Inflammatory macrophage treated with lipopolysaccharide for 1 hour (primary cell): ENCODE data around the gene GALNT7.

ENCODE experiments used
- DNase-seq, 2 donors: peaks; one replicate each; pipeline ENCODE4 v3.0.0-alpha.2; 2020 to 2022

Gene GALNT7

GRCh38 chr4:173270312-173271027, 101.9 kb downstream of the GALNT7 start:
- no peak for DNase-seq

GRCh38 chr4:173272314-173272713, 103.7 kb downstream of the GALNT7 start:
- no peak for DNase-seq

DNA sequence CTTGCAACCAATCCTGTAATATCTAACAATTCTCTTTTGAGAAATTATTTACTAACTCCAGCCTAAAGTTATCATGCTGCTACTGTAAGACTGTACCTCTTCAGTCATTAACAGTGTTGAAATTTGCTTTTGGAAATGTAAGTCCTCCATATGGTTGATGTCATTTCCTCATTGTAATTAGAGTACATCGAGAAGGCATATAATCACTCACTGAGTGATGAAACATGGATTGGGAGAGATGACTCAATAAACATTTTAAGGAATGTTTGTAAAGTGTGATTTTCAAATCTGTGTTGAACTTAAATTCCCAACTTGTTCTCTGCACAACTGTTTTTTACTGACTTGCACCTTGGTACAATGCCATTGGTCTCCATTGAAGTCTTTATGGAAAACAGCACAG, 104.4 kb downstream of the GALNT7 start:
- DNase-seq, result peak; percentile 54 to 68

GRCh38 chr4:173273941-173274340, 105.3 kb downstream of the GALNT7 start:
- DNase-seq, result no peak

DNA sequence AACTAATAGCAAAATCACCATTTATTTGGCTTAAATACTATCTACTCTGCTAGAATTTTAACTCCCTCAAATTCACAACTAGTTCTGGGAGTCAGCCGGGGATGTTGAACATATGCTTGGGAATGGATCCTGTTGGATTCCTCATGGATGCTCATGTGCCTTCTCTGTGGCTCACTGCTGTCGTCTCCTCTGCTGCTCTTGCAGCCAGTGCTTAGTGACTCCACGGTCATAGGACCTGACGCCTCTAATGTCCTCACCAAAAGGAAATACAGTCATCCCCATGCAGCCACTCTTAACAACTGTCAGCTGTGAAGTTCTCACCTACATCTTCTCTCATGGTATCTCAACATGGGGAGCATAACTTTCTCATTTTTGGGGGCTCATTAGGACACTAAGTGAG, 106.1 kb downstream of the GALNT7 start:
- DNase-seq, result no peak

DNA sequence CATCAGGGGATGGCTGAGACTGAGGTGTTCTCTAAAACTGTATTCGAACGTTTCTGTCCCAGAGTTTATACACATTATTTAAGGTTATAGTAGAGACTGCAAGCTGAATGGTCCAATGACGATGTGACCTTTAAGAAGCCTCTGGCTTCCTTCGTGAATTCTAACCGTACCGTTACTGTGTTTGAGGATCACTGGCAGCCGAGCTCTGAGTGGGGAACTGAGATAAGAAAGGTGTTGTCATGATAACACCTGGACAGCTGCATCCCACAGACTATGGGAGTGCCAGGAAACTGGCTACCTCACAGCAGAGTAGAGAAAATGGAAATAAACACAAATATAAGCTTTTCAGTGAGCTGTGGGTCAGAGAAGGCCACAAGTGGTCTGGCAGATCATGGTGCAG, 106.5 kb downstream of the GALNT7 start:
- DNase-seq, result no peak

- DNase-seq, result no peak
Measured at GRCh38 chr4:173277340-173277739, 108.7 kb downstream of the GALNT7 start.

- no peak for DNase-seq
Measured at GRCh38 chr4:173280998-173281397, 112.4 kb downstream of the GALNT7 start.

DNA sequence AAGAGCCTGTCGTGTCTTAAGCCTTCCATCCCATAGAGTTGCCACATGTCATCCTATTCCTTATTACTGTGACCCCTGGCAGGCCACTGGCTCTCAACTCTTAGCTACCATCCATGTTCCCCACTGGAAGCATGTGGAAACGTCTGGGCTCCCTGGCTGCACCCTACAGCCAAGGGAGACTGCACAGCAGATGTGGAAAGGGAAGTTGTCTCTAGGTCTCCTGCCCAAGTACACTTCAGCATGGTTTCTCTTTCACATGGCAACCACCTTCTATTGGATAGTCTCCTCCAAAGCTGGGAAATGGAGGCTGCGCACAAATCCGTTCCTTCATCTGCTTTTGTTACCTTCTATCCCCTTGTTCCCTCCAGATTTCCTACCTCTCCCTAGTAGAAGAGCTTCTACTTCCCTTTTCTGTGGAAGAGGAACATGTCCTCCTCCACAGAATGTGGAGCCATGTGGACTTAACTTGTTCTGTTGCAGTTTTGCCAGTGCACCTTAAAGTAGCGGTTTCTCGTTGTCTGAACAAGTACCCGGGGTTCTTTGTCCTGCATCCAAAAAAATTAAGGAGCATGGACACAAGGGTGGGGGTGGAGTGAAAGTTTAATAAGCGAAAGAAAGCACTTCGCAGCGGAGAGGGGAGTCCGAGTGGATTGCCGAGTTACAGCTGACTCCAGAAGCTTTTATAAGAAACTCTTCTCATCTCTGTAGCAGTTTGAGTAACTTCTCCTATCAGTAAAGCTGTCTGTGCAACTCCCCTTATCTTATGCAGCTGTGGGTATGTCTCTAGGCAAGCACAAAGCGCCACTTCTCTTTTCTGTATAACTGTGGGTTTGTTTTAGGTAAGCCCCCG, 113.0 kb downstream of the GALNT7 start:
- DNase-seq, result peak; percentile 22 to 23

DNA sequence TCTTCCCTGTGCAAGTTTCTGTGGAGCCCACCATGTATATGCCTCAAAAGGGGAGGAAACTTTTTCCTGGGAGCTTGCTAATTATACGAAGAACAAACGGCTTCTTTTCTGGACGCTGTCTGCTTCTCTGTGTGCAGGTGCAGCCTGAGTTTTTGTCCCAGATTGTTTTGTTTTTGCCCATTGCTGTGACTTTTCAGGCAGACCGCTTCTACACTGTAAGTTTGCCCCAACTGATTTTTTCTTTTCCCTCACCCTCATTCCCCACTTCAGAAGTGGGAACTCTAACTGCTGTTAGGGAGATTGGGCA, 113.6 kb downstream of the GALNT7 start:
- no peak for DNase-seq

DNA sequence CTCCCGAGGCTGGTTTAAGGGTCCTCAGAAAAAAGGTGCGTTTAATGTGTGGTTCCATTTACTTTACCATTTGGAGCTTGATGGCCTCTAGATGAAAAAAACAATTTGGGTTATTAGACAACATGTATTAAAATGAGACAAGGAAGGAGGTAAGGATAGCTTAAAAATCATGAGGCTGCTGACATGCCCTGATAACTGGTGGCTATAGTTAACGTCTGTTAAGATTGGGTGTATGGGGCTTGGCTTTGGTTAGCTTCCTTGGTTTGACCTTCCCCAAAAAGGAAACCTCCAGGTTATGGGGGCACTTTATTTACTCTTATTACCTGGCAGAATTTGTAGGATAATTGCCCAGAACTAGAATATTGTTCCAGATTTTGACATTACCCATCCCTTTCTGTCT, 114.0 kb downstream of the GALNT7 start:
- no peak for DNase-seq

DNA sequence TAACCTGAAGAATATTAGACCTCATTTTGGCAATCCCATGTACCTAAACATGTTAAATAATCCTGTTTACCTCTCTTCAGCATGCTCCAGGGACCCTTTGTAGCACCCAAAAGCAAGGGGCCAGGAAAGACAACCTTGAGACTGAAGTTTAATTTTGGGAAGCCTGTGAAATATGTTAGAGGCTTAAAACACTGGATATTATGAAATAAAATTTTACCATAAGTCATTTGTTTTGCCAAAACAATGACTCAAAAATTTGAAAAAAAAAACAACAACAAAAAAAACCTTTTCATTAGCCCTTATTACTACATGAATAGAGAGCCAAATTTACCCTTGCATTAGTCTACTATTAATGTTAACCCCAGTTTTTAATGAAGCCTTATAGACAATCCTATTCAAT, 115.9 kb downstream of the GALNT7 start:
- no peak for DNase-seq

DNA sequence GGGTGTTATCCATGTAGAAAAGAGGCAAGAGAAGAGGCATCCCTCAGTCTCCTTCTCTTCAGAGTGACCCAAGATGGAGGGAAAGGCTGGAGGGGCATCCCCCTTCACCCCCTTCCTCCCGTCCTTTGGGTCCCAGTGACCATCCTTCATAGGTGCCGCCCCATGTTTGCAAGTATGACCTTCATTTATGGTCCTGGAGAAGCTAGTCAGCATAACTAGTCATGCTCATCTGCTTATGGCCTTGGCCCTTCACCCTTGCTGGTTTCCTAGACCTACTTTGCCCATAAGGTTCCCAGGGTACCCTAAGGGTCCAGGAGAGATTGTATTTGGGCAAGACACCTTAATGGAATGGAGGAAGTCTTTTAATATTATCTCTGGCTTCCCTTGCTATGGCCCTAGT, 118.9 kb downstream of the GALNT7 start:
- DNase-seq, result no peak

DNA sequence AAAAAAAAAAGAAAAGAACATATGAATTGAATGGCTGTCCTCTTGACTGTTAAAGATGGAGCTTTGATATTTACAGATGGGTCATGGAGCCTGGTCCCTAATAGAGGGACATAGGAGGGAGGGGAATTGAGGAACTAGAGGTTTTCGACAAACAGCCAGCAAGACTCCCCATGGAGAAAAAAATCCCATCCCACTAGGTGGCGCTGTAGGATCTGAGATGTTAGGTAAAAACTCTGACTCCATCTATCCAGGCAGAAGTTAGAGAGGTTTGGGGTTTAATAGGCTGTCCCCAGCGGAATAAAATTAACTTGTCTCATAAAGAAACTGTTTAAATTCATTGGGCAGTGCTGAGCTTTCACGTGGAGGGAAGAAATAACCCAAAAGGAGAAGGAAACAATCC, 119.7 kb downstream of the GALNT7 start:
- peak; percentile 49 to 95 for DNase-seq

DNA sequence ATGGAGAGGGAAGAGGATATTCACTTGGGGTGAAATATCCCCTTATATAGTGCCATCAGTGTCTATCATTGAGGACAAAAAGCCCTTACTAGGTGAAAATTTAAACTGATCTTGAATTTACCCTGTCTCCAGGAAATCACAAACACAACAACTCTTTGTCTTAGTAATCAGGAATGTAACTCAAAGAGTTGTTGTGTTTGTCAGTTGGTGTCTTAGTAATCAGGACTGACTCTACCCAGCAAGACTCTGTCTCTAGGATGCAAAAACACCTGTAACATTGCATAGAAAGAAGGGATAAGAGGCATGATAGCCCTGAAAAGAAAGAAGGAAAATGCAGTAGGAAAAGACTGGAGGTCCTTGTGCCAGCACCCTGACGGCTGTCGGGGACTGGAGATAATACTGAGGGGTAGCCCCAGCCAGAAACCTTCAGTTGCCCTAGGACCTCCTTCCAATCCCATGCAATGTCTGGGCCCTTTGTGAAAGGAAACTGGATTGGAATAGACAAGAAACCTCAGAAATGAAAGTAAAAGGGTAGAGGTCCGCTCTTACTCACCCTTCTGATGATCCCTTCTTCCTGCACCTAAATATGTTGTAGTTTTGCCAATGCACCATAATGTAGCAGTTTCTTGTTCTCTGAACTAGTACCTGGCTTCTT, 120.2 kb downstream of the GALNT7 start:
- no peak for DNase-seq

DNA sequence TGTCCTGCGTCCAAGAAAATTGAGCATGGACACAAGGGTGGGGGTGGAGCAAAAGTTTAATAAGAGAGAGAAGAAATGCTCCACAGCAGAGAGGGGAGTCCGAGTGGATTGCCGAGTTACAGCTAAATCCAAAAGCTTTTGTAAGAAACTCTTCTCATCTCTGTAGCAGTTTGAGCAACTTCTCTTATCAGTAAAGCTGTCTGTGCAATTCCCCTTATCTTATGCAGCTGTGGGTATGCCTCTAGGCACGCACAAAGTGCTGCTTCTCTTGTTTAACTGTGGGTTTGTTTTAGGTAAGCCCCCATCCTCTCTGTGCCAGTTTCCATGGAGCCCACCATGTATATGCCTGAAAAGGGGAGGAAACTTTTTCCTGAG, 120.7 kb downstream of the GALNT7 start:
- no peak for DNase-seq

DNA sequence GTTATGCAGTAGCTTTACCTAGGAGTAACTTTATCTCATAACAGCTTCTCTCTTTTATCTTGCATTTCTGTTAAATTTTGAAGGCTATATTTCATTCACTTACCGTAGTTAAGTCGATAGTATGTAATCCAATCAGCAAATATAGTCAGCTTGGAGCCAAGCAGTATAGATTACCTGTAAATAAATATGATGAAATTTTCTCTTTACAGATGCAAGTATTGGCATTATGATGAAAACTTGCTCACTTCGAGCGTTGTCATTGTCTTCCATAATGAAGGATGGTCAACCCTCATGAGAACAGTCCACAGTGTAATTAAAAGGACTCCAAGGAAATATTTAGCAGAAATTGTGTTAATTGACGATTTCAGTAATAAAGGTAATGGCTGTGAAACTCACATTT, 123.3 kb downstream of the GALNT7 start:
- no peak for DNase-seq

DNA sequence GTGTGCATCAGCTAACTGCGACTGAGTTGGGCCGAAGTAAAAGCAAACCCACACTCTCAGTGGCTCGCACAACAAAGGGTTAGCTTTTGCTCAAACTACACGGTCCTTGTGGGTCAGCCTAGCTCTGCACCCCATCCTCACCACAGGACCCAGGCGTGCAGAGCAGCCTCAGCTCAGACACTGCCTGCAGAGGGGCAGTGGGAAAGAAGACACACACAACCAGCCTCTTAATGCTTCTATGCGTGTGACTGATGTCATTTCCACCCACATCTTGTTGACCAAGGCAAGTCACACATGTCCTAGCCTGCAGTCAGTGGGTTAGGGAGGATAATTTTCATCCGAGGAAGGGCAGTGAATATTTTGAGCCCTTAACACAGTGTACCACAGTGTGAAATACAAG, 125.1 kb downstream of the GALNT7 start:
- no peak for DNase-seq

- DNase-seq, result no peak
Measured at GRCh38 chr4:173294444-173294843, 125.8 kb downstream of the GALNT7 start.

DNA sequence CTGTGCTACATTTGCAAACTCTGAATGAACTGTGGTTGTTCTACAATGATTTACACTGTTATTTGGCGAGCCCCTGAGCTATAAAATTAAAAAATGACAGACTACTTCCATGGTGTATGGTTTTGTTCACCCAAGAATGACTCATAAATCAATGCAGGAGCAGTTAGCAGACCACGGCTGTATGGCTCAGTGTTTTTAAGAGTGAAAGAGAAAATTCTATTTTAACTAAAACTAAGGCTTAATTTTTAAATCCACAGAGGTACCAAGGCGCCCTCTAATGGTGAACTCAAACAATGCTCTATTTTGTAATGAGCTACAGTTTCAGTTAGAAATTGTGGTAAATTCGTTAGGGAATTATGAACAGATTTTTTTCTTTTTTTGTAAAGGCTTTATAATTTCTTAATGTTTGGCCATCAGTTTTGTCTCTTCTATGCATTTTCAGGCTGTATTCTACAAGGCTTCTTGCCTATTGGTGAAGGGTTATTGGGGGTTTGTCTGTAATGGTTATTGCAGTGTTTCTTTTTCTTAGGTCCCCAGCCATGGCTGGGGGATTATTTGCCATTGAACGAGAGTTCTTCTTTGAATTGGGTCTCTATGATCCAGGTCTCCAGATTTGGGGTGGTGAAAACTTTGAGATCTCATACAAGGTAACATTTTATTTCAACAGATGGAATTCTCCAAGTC, 133.0 kb downstream of the GALNT7 start:
- peak; percentile 7 to 73 for DNase-seq

DNA sequence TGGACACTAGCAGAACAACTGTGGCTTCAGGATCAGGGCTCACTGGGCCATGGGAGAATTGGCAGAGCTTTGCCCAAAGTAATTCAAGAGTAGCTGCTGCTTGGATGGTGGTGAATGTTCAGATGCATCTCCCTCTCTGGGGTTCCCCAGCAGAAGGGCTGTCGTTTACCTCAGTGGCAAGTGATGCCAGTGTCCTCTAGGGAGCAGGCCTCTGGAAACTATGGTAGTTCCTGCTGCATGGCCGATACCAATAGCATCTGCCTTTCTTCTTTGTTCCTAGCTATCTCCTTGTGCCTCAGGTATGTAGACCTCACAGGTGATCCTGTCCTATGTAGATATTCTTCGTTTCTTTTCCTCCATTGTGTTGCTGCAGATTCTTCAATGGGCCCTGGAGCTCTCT, 139.2 kb downstream of the GALNT7 start:
- no peak for DNase-seq

- no peak for DNase-seq
Measured at GRCh38 chr4:173311368-173311767, 142.8 kb downstream of the GALNT7 start.

DNA sequence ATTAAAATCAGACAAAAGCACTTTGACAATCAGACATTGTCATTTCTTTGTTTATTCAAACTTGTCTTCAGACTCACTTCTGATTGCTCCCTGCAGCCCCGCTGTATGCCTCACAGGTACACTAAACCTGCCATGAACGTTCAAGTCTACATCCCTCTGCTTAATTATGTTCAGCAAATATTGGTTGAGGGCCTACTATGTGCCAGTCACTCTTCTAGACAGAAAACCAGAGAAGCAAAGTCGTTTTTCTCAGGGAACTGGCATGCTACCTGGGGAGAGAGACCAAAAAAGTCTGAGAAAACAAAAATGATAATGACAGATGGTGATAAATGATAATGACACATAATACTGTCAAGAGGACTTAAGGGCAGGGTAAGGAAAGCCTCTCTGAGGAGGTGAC, 146.1 kb downstream of the GALNT7 start:
- no peak for DNase-seq

DNA sequence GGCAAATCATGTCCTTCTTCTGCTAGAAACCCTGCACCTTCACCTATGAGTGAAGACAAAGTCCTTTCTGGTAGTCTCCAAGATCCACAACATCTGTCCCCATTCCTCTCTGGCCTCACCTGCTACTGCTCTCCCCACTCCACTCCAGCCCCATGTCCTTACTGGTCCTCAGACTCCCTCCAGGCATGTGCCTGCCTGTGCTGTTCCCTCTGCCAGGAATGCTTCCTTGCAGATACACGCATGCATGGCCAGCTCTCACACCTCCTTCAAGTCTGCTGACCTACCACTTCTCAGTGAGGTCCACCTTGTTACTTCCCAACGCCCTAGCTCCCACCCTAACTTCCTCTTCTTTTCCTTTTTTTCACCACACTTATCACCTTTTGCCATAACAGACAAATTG, 147.4 kb downstream of the GALNT7 start:
- DNase-seq, result no peak
